ENCODE results near the gene MFF.

DNA sequence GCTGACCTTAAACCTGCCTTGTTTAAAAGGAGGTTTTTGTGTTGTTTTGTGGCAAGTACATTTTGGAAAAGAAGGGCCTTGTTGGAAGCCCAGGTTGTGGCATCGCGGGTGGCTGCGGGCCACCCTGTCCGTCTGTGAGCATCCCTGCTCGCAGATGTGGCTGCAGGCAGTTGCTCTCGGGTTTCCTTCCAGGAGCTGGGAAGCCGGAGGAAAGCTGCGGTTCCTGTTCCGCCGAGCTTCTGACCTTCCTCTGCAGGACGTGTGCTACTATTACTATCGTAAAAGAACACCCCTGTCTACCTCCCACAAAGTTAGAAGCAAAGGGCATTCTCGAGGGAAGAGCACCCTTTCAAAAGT, 766 bp downstream of the MFF start:
- TF ChIP-seq POLR2A (IDR thresholded peaks at IDR 0.05; ENCODE audit: low read depth, low read length) (no peak), POLR2AphosphoS5 (IDR thresholded peaks at IDR 0.05; ENCODE audit: low read depth, low read length) (no peak), TAF1 (IDR thresholded peaks at IDR 0.05; ENCODE audit: borderline replicate concordance, low read depth, low read length) (no peak)
